Superior temporal gyrus (tissue), 1 donor: ENCODE results near the gene GJD3.
"Not testable (repeated sequence)": the region's sequence is repeated elsewhere in the genome, so short reads cannot be mapped to it uniquely, and the experiment has no call there.

Experiments used
- DNase-seq: peaks from one replicate; pipeline ENCODE4 v3.0.0-alpha.2; 2016; ENCODE audit errors: extremely low spot score

The GJD3 gene

GRCh38 chr17:40367728-40368127 lies 3.2 kb upstream of the GJD3 start:
- DNase-seq, result not testable (repeated sequence)

- no peak for DNase-seq
Measured at GRCh38 chr17:40366861-40367518, 2.5 kb upstream of the GJD3 start.

- no peak for DNase-seq
Measured at GRCh38 chr17:40366076-40366860, 1.7 kb upstream of the GJD3 start.

GRCh38 chr17:40364906-40365305 lies 369 bp upstream of the GJD3 start:
- no peak for DNase-seq

- DNase-seq, result no peak
Measured at GRCh38 chr17:40363111-40363827, 1.3 kb downstream of the GJD3 start.

- no peak for DNase-seq
Measured at GRCh38 chr17:40362696-40363110, 1.8 kb downstream of the GJD3 start.

- no peak for DNase-seq
Measured at GRCh38 chr17:40361925-40362695, 2.4 kb downstream of the GJD3 start.

GRCh38 chr17:40361063-40361924 lies 3.2 kb downstream of the GJD3 start:
- no peak for DNase-seq

- no peak for DNase-seq
Measured at GRCh38 chr17:40360091-40360490, 4.4 kb downstream of the GJD3 start.

- DNase-seq, result peak; percentile 97
Measured at GRCh38 chr17:40358323-40359038, 6.1 kb downstream of the GJD3 start.

GRCh38 chr17:40356990-40357881 lies 7.3 kb downstream of the GJD3 start:
- no peak for DNase-seq

GRCh38 chr17:40355804-40356758 lies 8.5 kb downstream of the GJD3 start:
- no peak for DNase-seq

- no peak for DNase-seq
Measured at GRCh38 chr17:40355123-40355803, 9.3 kb downstream of the GJD3 start.

GRCh38 chr17:40354221-40355122 lies 10.1 kb downstream of the GJD3 start:
- DNase-seq, result no peak

- no peak for DNase-seq
Measured at GRCh38 chr17:40352779-40353394, 11.7 kb downstream of the GJD3 start.

- DNase-seq, result no peak
Measured at GRCh38 chr17:40352237-40352778, 12.2 kb downstream of the GJD3 start.
